DMS 273 (cell line): Measurements from ENCODE around the gene TSPYL2.
A peak's percentile ranks its signal among the peaks of the same experiment; 100 is the strongest.

ENCODE experiments used
- DNase-seq: peaks from one replicate; lab custom pipeline; 2025; ENCODE audit not compliant: unreplicated experiment; lab: John Stamatoyannopoulos, UW

The TSPYL2 gene

GRCh38 chrX:53078943-53079342, 3.2 kb upstream of the TSPYL2 start:
- DNase-seq: no peak

GRCh38 chrX:53080628-53081580, 1.3 kb upstream of the TSPYL2 start:
- DNase-seq: no peak

- DNase-seq: no peak
These were observed 828 bp downstream of the TSPYL2 start for GRCh38 chrX:53082773-53083616.

- DNase-seq: no peak
These were observed 1.9 kb downstream of the TSPYL2 start for GRCh38 chrX:53084043-53084570.

- DNase-seq: no peak
These were observed 2.7 kb downstream of the TSPYL2 start for GRCh38 chrX:53084863-53085262.

GRCh38 chrX:53085661-53086229, 3.6 kb downstream of the TSPYL2 start:
- DNase-seq: no peak

GRCh38 chrX:53086464-53086863, 4.3 kb downstream of the TSPYL2 start:
- peak; percentile 40 for DNase-seq

- DNase-seq: no peak
These were observed 5.2 kb downstream of the TSPYL2 start for GRCh38 chrX:53087388-53087831.

GRCh38 chrX:53088136-53088974, 6.2 kb downstream of the TSPYL2 start:
- peak; percentile 65 for DNase-seq

- DNase-seq: peak; percentile 80
These were observed 7.2 kb downstream of the TSPYL2 start for GRCh38 chrX:53089224-53089842.

- no peak for DNase-seq
These were observed 7.8 kb downstream of the TSPYL2 start for GRCh38 chrX:53089925-53090324.

- no peak for DNase-seq
These were observed 9.2 kb downstream of the TSPYL2 start for GRCh38 chrX:53091354-53091753.

GRCh38 chrX:53093177-53093655, 11.0 kb downstream of the TSPYL2 start:
- peak; percentile 91 for DNase-seq

GRCh38 chrX:53093748-53094581, 11.8 kb downstream of the TSPYL2 start, which contains the start of gene KANTR:
TSS of gene KANTR (plus strand) at chrX:53094142. CDS start at chrX:53124273, 30,131 bp downstream.
- peak; percentile 98 for DNase-seq

- no peak for DNase-seq
These were observed 12.4 kb downstream of the TSPYL2 start for GRCh38 chrX:53094582-53094905.

- no peak for DNase-seq
These were observed 13.6 kb downstream of the TSPYL2 start for GRCh38 chrX:53095796-53096195.

GRCh38 chrX:53114864-53115549, 32.8 kb downstream of the TSPYL2 start:
- DNase-seq: no peak

- DNase-seq: no peak
These were observed 33.3 kb downstream of the TSPYL2 start for GRCh38 chrX:53115550-53115874.
